ENCODE measurements around the gene PCDHB8.
"Not testable (repeated sequence)": the region's sequence is repeated elsewhere in the genome, so short reads cannot be mapped to it uniquely, and the experiment has no call there.

Gene PCDHB8

GRCh38 chr5:141225421-141225820 is 47.8 kb downstream of the PCDHB8 start:
- H3K36me3 ChIP-seq (ENCODE audit: control insufficient read depth, insufficient read depth, low read length); H3K27me3 ChIP-seq (ENCODE audit: control insufficient read depth, insufficient read depth, low read length, poor library complexity, severe bottlenecking); H3K9me3 ChIP-seq (ENCODE audit: control insufficient read depth, low read length); H3K4me1 ChIP-seq (ENCODE audit: control insufficient read depth, insufficient read depth, low read length); H3K4me3 ChIP-seq (ENCODE audit: insufficient read depth, low read depth, low read length); H3K27ac ChIP-seq (ENCODE audit: insufficient read depth, low read depth, low read length, poor library complexity, severe bottlenecking): not testable (repeated sequence)
- WGBS, 2 experiments, result 95 to 98% methylated on average over 25 to 27 of the region's 30 CpGs
